ENCODE data around the gene MUSK.
"Not testable (repeated sequence)": the region's sequence is repeated elsewhere in the genome, so short reads cannot be mapped to it uniquely, and the experiment has no call there.

The MUSK gene

DNA sequence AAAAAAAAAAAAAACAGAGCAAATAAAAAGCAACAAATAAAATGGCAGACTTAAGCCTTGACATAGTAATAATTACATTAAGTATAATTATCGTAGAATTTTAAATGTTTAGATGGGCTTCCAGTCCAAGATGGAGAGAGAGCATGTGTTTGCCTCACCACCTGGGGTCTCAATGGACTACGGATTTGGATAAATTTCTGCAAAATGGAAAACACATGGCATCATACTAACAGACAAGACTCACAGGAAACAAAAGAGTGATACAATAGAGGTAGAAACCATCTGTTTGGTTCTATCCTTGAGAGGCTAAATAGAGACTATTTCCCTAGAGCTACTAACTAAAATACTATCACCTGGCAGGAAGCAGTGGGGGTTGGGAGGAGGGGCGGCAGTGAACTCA lies 144.3 kb downstream of the MUSK start:
- DNase-seq: no peak
- TF ChIP-seq, protein P1, sequence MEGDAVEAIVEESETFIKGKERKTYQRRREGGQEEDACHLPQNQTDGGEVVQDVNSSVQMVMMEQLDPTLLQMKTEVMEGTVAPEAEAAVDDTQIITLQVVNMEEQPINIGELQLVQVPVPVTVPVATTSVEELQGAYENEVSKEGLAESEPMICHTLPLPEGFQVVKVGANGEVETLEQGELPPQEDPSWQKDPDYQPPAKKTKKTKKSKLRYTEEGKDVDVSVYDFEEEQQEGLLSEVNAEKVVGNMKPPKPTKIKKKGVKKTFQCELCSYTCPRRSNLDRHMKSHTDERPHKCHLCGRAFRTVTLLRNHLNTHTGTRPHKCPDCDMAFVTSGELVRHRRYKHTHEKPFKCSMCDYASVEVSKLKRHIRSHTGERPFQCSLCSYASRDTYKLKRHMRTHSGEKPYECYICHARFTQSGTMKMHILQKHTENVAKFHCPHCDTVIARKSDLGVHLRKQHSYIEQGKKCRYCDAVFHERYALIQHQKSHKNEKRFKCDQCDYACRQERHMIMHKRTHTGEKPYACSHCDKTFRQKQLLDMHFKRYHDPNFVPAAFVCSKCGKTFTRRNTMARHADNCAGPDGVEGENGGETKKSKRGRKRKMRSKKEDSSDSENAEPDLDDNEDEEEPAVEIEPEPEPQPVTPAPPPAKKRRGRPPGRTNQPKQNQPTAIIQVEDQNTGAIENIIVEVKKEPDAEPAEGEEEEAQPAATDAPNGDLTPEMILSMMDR (IDR thresholded peaks at IDR 0.05; ENCODE audit: low read depth, low read length, missing control alignments): no peak

DNA sequence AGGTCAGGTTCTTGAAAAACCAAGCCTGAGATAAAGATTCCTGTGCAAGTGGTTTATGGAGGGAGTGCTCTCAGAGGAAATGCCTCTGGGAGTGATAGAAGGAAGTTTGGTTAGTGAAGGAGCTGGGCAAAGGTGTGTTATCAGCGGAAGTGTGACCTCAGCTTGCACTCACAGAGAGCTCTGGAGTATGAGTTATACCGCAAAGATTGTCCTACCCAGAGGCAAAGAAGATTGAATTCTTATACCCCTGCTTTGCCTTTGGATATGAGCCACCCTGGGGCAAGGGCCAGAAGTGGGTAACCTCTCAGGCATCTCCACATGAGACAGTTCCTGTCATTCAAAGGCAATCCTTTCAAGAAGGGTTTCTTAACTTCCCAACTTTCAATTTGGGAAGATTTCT lies 145.6 kb downstream of the MUSK start:
- TF ChIP-seq, protein P1 (IDR thresholded peaks at IDR 0.05; ENCODE audit: low read depth, low read length, missing control alignments): no peak
- no peak overlapping the region for H3K27ac ChIP-seq
- DNase-seq: no peak
- no peaks in the 10 kb centered on the region for H3K36me3 ChIP-seq (replicated peaks)
- no peak overlapping the region for H3K4me3 ChIP-seq (ENCODE audit: low read depth, low read length)
- H3K27me3 ChIP-seq (replicated peaks): no peaks in the 10 kb centered on the region
- in situ Hi-C loops (cut with HindIII; ENCODE audit: low pct_ligation_motif_present, low sequenced_read_pairs): no loop called here

More for the DNA sequence above, 144.3 kb downstream of the MUSK start:
- Histone ChIP-seq H3K27me3 (replicated peaks) (no peaks in the 10 kb centered on the region), H3K36me3 (replicated peaks) (no peaks in the 10 kb centered on the region), H3K27ac (no peak overlapping the region), H3K4me3 (ENCODE audit: low read depth, low read length) (no peak overlapping the region)
- in situ Hi-C loops (cut with HindIII; ENCODE audit: low pct_ligation_motif_present, low sequenced_read_pairs): no loop called here

DNA sequence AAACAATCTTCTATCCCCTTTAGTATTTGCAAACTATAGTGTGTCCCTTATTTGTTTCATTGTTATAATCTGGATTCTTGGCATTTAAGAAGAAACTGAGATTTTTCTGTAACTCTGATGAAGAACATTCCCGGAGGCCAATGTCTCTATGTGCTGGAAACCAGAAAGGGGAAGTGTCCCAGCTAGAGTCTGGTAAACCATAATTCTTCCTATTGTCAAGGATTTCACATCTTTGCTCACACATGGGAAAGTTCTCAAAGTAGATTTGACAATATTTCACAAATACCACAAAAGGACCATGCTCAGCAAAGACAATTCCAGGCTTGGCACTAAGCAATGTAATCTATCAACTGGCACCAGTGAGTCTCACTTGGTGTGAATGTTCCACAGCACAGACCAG lies 146.8 kb downstream of the MUSK start:
- Histone ChIP-seq H3K27me3 (replicated peaks) (no peaks in the 10 kb centered on the region), H3K36me3 (replicated peaks) (no peaks in the 10 kb centered on the region), H3K27ac (no peak overlapping the region), H3K4me3 (ENCODE audit: low read depth, low read length) (no peak overlapping the region)
- TF ChIP-seq, protein P1 (IDR thresholded peaks at IDR 0.05; ENCODE audit: low read depth, low read length, missing control alignments): no peak
- in situ Hi-C loops (cut with HindIII; ENCODE audit: low pct_ligation_motif_present, low sequenced_read_pairs): no loop called here
- no peak for DNase-seq

DNA sequence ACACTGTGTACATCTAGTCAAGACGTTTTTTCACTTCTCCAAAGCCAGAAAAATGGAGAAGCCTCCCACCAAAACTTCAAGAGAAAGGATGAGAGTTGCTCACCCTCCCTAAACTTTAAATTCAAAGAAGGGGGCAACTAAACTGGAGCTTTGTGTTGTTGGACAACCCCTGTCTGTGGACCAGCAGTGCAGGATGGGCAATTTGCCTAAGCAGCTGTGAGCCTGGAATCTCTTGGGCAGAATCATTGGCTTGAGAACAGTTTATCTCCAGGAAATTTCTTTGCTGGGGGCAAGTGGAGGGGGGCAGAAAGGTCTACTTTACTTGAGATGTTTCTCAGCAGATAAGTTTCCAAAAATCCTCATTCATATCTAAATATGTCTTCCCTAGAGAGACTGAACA lies 151.8 kb downstream of the MUSK start:
- H3K27me3 ChIP-seq (replicated peaks): no peaks in the 10 kb centered on the region
- in situ Hi-C loops (cut with HindIII; ENCODE audit: low pct_ligation_motif_present, low sequenced_read_pairs): no loop called here
- no peaks in the 10 kb centered on the region for H3K36me3 ChIP-seq (replicated peaks)
- no peak overlapping the region for H3K4me3 ChIP-seq (ENCODE audit: low read depth, low read length)
- no peak overlapping the region for H3K27ac ChIP-seq
- no peak for DNase-seq
- TF ChIP-seq, protein P1 (IDR thresholded peaks at IDR 0.05; ENCODE audit: low read depth, low read length, missing control alignments): no peak

DNA sequence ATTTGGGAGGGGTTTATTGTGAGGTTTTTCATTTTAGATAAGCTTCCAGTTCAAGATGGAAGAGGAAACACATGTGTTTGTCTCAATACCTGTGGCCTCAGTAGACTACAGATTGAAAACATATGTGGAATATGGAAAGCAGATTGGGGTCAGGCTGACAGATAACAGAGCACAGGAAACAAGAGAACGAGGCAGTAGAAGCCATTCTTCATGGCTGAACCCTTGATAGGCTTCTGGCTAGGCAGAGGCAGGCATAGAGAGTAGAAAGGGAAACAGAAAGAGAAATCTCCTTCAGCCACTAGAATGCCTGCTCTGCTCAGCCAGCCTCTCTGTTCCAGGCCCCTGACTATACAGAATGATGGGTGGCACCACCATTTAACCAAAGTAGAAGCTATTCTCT lies 152.5 kb downstream of the MUSK start:
- Histone ChIP-seq H3K4me3 (ENCODE audit: low read depth, low read length) (no peak overlapping the region), H3K27ac (no peak overlapping the region), H3K27me3 (replicated peaks) (no peaks in the 10 kb centered on the region), H3K36me3 (replicated peaks) (no peaks in the 10 kb centered on the region)
- TF ChIP-seq, protein P1 (IDR thresholded peaks at IDR 0.05; ENCODE audit: low read depth, low read length, missing control alignments): no peak
- in situ Hi-C loops (cut with HindIII; ENCODE audit: low pct_ligation_motif_present, low sequenced_read_pairs): no loop called here
- no peak for DNase-seq

DNA sequence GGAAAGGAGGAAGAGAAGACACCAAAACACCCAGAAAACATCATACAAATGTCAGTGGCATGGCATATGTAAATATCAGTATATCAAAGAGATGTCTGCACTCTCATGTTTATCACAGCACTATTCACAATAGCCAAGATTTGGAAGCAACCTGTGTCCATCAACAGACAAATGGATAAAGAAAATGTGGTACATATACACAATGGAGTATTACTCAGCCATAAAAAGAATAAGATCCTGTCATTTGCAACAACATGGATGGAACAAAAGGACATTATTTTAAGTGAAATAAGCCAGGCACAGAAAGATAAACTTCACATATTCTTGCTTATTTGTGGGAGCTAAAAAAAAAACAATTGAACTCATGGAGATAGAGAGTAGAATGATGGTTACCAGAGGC lies 156.5 kb downstream of the MUSK start:
- H3K27ac ChIP-seq; DNase-seq; H3K4me3 ChIP-seq (ENCODE audit: low read depth, low read length); H3K36me3 ChIP-seq (replicated peaks); in situ Hi-C loops (cut with HindIII; ENCODE audit: low pct_ligation_motif_present, low sequenced_read_pairs); H3K27me3 ChIP-seq (replicated peaks): not testable (repeated sequence)

Data from brain microvascular endothelial cell (primary cell).